Ovary (tissue), 3 donors: ENCODE data around the gene OPCML.

Source experiments
- EP300 ChIP-seq: sonication (generic); formaldehyde crosslinking; IDR thresholded peaks from one replicate; pipeline ENCODE4 v1.6.1; 2017; ENCODE audit warnings: antibody characterized with exemption
- POLR2A ChIP-seq: fragments of 450-650 bp; IDR thresholded peaks from one replicate; pipeline ENCODE4 v1.6.1; 2017; ENCODE audit warnings: antibody characterized with exemption, mild to moderate bottlenecking, moderate library complexity
- TF ChIP-seq, protein P1 (sequence below), 3 donors: fragments of 450-650 bp in 2 of 3; fragments of 200-600 bp in 1 of 3; IDR thresholded peaks; one replicate each; pipeline versions ENCODE4 v1.5.1 to v1.8.0; 2016 to 2022; ENCODE audit warnings: antibody characterized with exemption in 3 of 3, mild to moderate bottlenecking in 1 of 3
- donor health status: DM: no; HTN: no; CAD: no.

DNA sequence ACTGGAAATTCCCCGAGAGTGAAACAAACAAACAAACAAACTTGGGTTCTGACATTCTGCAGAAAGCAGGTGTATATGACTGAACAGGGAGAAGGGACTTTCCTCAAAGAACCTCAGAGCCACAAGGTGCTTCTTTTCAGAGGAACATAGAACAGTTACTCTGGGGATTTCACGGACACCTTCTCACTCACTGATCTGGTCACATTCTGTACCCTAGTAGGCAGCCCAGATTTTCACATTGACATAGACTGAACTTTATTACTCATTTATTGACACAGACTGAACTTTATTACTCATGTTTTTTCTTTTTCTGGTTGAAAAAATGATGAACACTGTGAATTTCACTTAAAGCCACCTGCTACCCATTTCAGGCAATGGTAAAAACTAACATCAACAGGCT, 263.0 kb downstream of the OPCML start:
- TF ChIP-seq, protein P1, sequence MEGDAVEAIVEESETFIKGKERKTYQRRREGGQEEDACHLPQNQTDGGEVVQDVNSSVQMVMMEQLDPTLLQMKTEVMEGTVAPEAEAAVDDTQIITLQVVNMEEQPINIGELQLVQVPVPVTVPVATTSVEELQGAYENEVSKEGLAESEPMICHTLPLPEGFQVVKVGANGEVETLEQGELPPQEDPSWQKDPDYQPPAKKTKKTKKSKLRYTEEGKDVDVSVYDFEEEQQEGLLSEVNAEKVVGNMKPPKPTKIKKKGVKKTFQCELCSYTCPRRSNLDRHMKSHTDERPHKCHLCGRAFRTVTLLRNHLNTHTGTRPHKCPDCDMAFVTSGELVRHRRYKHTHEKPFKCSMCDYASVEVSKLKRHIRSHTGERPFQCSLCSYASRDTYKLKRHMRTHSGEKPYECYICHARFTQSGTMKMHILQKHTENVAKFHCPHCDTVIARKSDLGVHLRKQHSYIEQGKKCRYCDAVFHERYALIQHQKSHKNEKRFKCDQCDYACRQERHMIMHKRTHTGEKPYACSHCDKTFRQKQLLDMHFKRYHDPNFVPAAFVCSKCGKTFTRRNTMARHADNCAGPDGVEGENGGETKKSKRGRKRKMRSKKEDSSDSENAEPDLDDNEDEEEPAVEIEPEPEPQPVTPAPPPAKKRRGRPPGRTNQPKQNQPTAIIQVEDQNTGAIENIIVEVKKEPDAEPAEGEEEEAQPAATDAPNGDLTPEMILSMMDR (IDR thresholded peaks at IDR 0.05): no peak
- TF ChIP-seq POLR2A (no peak), EP300 (no peak)
